OCI-LY7 (cell line): ENCODE data around the gene RPRD1B. TPM values are rescaled to one million over a fixed set of nuclear protein-coding genes. Genes with fewer than 3 reads are reported as not detected.

ENCODE experiments used
- BruUV-seq: library from RNA; stranded (reverse); fragments of 400-500 nt; replicated peaks from 2 replicates; lab custom pipeline; 2021; lab: Mats Ljungman, UMichigan
- CTCF ChIA-PET: fragments of 300-600 bp; sonication (Branson Sonifier 250); formaldehyde crosslinking; loops from one replicate; lab custom pipeline; 2022; ENCODE audit warnings: antibody characterized with exemption; ENCODE audit not compliant: unreplicated experiment; lab: Charles Lee
- POLR2A ChIA-PET: fragments of 300-600 bp; sonication (Branson Sonifier 250); formaldehyde crosslinking; loops from one replicate; lab custom pipeline; 2022; ENCODE audit warnings: antibody characterized with exemption; lab: Charles Lee
- DNase-seq: peaks from one replicate; pipeline ENCODE4 v3.0.0-alpha.2; 2015; ENCODE audit warnings: low spot score
- H2AFZ ChIP-seq: fragments of 200-600 bp; sonication (generic), shearing (Covaris generic); 2 replicates; pipeline ENCODE4 v1.6.1; 2014; ENCODE audit warnings: mild to moderate bottlenecking, antibody characterized with exemption, low read length, moderate library complexity
- H3K27ac ChIP-seq: fragments of 200-600 bp; sonication (generic); 2 replicates; pipeline ENCODE4 v1.5.1; 2014; ENCODE audit warnings: mixed run types, low read depth, mild to moderate bottlenecking, moderate library complexity, low read length, inconsistent platforms; ENCODE audit not compliant: poor library complexity, severe bottlenecking
- H3K36me3 ChIP-seq: fragments of 200-600 bp; sonication (generic); 2 replicates; pipeline ENCODE4 v1.6.1; 2014; ENCODE audit warnings: mild to moderate bottlenecking, antibody characterized with exemption, low read length, moderate library complexity, mixed read lengths; ENCODE audit not compliant: insufficient read depth
- H3K4me1 ChIP-seq: fragments of 200-600 bp; sonication (generic); 2 replicates; pipeline ENCODE4 v1.5.1; 2014; ENCODE audit warnings: mild to moderate bottlenecking, low read length; ENCODE audit not compliant: insufficient read depth, poor library complexity, severe bottlenecking
- H3K4me2 ChIP-seq: fragments of 200-600 bp; sonication (generic); 2 replicates; pipeline ENCODE4 v1.6.1; 2014; ENCODE audit warnings: mild to moderate bottlenecking, low read length
- H3K4me3 ChIP-seq: fragments of 200-600 bp; sonication (generic); 2 replicates; pipeline ENCODE4 v1.5.1; 2014; ENCODE audit warnings: mild to moderate bottlenecking, low read depth, low read length; ENCODE audit not compliant: poor library complexity, severe bottlenecking
- H3K79me2 ChIP-seq: fragments of 200-600 bp; sonication (generic); 2 replicates; pipeline ENCODE4 v1.6.1; 2016; ENCODE audit warnings: low read depth, mild to moderate bottlenecking, low read length, moderate library complexity, mixed read lengths; ENCODE audit not compliant: insufficient read depth
- H3K9me2 ChIP-seq: fragments of 200-600 bp; sonication (generic); 2 replicates; pipeline ENCODE4 v1.6.1; 2016; ENCODE audit warnings: mild to moderate bottlenecking, low read length, mixed read lengths; ENCODE audit not compliant: insufficient read depth
- H3K9me3 ChIP-seq: fragments of 200-600 bp; sonication (generic); 2 replicates; pipeline ENCODE4 v1.6.1; 2014; ENCODE audit warnings: mild to moderate bottlenecking, mixed run types, low read length, mixed read lengths
- H4K20me1 ChIP-seq: fragments of 200-600 bp; sonication (generic); 2 replicates; pipeline ENCODE4 v1.6.1; 2014; ENCODE audit warnings: mild to moderate bottlenecking, antibody characterized with exemption, low read length, moderate library complexity, mixed read lengths; ENCODE audit not compliant: insufficient read depth
- CTCF ChIP-seq: fragments of 200-600 bp; sonication (generic); conservative IDR thresholded peaks from 2 replicates; pipeline ENCODE4 v1.5.1; 2014; ENCODE audit warnings: mild to moderate bottlenecking, antibody characterized with exemption, low read length, moderate library complexity, mixed read lengths
- EZH2phosphoT487 ChIP-seq: fragments of 200-600 bp; sonication (generic); IDR thresholded peaks from 2 replicates; pipeline ENCODE4 v1.6.1; 2018; ENCODE audit warnings: low read depth, borderline replicate concordance, mild to moderate bottlenecking, mixed run types, antibody characterized with exemption, low read length, moderate library complexity, mixed read lengths
- intact Hi-C: fragments of 100-400 bp; cut with micrococcal nuclease; formaldehyde crosslinking; loops from one replicate; pipeline ENCODE4 v1.10.0; 2022; ENCODE audit not compliant: unreplicated experiment
- total RNA-seq, 2 experiments: library from RNA; depleted of rRNA in 1 of 2; stranded (reverse); fragments of >200 nt in 1 of 2; shearing (Covaris generic) in 1 of 2; gene quantifications; 2 replicates each; pipeline ENCODE4 v1.2.3, GENCODE V29; 2014 to 2022

The RPRD1B gene
- total RNA-seq, 2 experiments from 2014 or later: 45.6 to 67.9 TPM

GRCh38 chr20:38123021-38123587, 89.6 kb downstream of the RPRD1B start:
- no peak overlapping the region for H2AFZ ChIP-seq
- H3K27ac ChIP-seq: no peak overlapping the region
- H3K4me1 ChIP-seq: no peaks in the 10 kb centered on the region
- no peaks in the 10 kb centered on the region for H3K9me2 ChIP-seq
- H3K4me2 ChIP-seq: no peak overlapping the region
- no peaks in the 10 kb centered on the region for H4K20me1 ChIP-seq
- no peak for DNase-seq
- H3K9me3 ChIP-seq: no peaks in the 10 kb centered on the region
- no peak overlapping the region for H3K4me3 ChIP-seq
- BruUV-seq: no TSS peak
- no peak for TF ChIP-seq EZH2phosphoT487
- no peak for TF ChIP-seq CTCF
- no peaks in the 10 kb centered on the region for H3K79me2 ChIP-seq
- POLR2A ChIA-PET: no interaction called here
- CTCF ChIA-PET: no interaction called here
- intact Hi-C loops: no loop called here
- no peaks in the 10 kb centered on the region for H3K36me3 ChIP-seq

DNA sequence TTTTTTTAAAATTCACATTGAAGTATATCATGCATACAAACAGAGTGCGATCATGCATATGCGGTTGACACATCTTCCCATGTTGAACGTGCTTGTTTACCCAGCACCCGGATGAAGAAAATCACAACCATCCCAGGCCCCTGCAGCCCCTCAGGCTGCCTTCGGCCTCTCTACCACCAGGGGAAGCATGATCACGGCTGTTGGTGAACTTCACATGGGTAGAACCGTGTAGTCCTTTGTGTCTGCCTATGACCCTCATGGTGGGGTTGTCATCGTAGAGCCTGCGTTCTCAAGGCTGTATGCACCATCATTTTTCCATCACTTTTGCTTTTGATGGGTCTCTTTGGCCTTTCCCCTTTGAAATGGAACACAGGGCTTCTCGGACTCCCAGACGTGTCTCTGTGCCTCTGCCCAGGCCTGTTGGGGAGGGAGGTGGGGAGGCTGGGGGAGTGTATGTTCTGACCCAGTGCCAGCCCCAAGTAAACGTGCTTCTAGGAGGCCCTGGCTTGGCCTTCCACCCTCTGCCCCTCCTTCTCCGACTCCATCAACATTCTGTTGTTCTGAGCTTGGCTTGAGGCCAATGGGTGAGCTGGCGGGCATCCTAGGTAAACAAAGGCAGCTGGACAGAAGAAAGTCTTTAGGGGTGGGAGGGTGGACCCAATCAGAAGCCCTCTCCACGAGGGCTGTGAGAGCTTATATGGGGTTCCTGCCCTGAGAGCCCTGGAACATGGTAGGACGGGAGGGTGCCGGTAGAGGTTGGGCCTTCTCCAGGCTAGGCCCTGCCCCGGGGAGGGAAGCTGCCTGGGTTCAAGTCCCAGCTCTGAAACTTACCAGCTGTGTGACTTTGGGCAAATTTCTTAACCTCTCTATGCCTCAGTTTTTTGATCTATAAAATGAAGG, 91.9 kb downstream of the RPRD1B start:
- H3K27ac ChIP-seq: no peak overlapping the region
- H2AFZ ChIP-seq: no peak overlapping the region
- TF ChIP-seq EZH2phosphoT487 (no peak), CTCF (no peak)
- H4K20me1 ChIP-seq: no peaks in the 10 kb centered on the region
- no peak overlapping the region for H3K4me2 ChIP-seq
- intact Hi-C loops: no loop called here
- H3K9me2 ChIP-seq: no peaks in the 10 kb centered on the region
- H3K4me3 ChIP-seq: no peak overlapping the region
- DNase-seq: no peak
- ChIA-PET CTCF (no interaction called here), POLR2A (no interaction called here)
- no peaks in the 10 kb centered on the region for H3K79me2 ChIP-seq
- no TSS peak for BruUV-seq
- H3K9me3 ChIP-seq: no peaks in the 10 kb centered on the region
- no peaks in the 10 kb centered on the region for H3K36me3 ChIP-seq
- H3K4me1 ChIP-seq: no peaks in the 10 kb centered on the region
